Hepatocyte (in vitro differentiated cells): ENCODE results near the gene TMEM17. TPM values are rescaled to one million over a fixed set of nuclear protein-coding genes. Genes with fewer than 3 reads are reported as not detected.

Source experiments
- DNase-seq: peaks from one replicate; pipeline ENCODE4 v3.0.0-alpha.2; 2016; ENCODE audit warnings: low spot score
- H2AFZ ChIP-seq: fragments of 200-600 bp; sonication (generic); 2 replicates; pipeline ENCODE4 v1.6.0; 2016; ENCODE audit warnings: antibody characterized with exemption, mild to moderate bottlenecking
- H3K27ac ChIP-seq: fragments of 200-600 bp; sonication (generic); 2 replicates; pipeline ENCODE4 v1.5.1; 2016; ENCODE audit warnings: mild to moderate bottlenecking
- H3K27me3 ChIP-seq: fragments of 200-600 bp; sonication (generic); 2 replicates; pipeline ENCODE4 v1.6.1; 2016
- H3K36me3 ChIP-seq: fragments of 200-600 bp; sonication (generic); replicated peaks from 2 replicates; pipeline ENCODE4 v1.5.1; 2016; ENCODE audit warnings: low read depth; ENCODE audit not compliant: insufficient read depth
- H3K4me1 ChIP-seq: fragments of 200-600 bp; sonication (generic); 2 replicates; pipeline ENCODE4 v1.5.1; 2016; ENCODE audit warnings: mild to moderate bottlenecking, moderate library complexity; ENCODE audit not compliant: insufficient read depth
- H3K4me2 ChIP-seq: fragments of 200-600 bp; sonication (generic); 2 replicates; pipeline ENCODE4 v1.6.0; 2016
- H3K4me3 ChIP-seq: fragments of 200-600 bp; sonication (generic); 2 replicates; pipeline ENCODE4 v1.5.1; 2016; ENCODE audit warnings: mild to moderate bottlenecking
- H3K79me2 ChIP-seq: fragments of 200-600 bp; sonication (generic); 2 replicates; pipeline ENCODE4 v1.6.0; 2017; ENCODE audit warnings: mild to moderate bottlenecking
- H3K9me2 ChIP-seq: fragments of 200-600 bp; sonication (generic); replicated peaks from 2 replicates; pipeline ENCODE4 v1.6.0; 2017; ENCODE audit warnings: mild to moderate bottlenecking; ENCODE audit not compliant: insufficient read depth
- H3K9me3 ChIP-seq: fragments of 200-600 bp; sonication (generic); 2 replicates; pipeline ENCODE4 v1.5.1; 2016; ENCODE audit warnings: low read depth, mild to moderate bottlenecking
- H4K20me1 ChIP-seq: fragments of 200-600 bp; sonication (generic); 2 replicates; pipeline ENCODE4 v1.6.0; 2016; ENCODE audit warnings: mild to moderate bottlenecking; ENCODE audit not compliant: insufficient read depth, poor library complexity, severe bottlenecking
- CTCF ChIP-seq: fragments of 200-600 bp; sonication (generic); IDR thresholded peaks from 2 replicates; pipeline ENCODE4 v1.5.1; 2016; ENCODE audit warnings: antibody characterized with exemption, mild to moderate bottlenecking; ENCODE audit not compliant: poor library complexity
- EZH2 ChIP-seq: fragments of 200-600 bp; sonication (generic); IDR thresholded peaks from 2 replicates; pipeline ENCODE4 v1.6.1; 2016; ENCODE audit warnings: antibody characterized with exemption, mild to moderate bottlenecking, borderline replicate concordance
- EZH2phosphoT487 ChIP-seq: fragments of 200-600 bp; sonication (generic); IDR thresholded peaks from one replicate; pipeline ENCODE4 v1.6.1; 2018; ENCODE audit warnings: antibody characterized with exemption, mild to moderate bottlenecking, low read depth, moderate library complexity; ENCODE audit not compliant: unreplicated experiment, severe bottlenecking
- WGBS: methylation state at CpG from one replicate; pipeline ENCODE4 v1.1.6; 2016; ENCODE audit warnings: low lambda C conversion rate; ENCODE audit errors: missing lambda C conversion rate; 5-methylcytosine and 5-hydroxymethylcytosine counted together
- polyA plus RNA-seq: library from polyadenylated mRNA; unstranded; fragments of >200 nt; fragmentation: Nextera tagmentation; extraction: Ambion mirVana; gene quantifications from 2 replicates; pipeline ENCODE4 v1.2.1, GENCODE V29; 2016
- small RNA-seq: library from RNA; depleted of rRNA; stranded (forward); fragments of <200 nt; gene quantifications from one replicate; pipeline ENCODE3, GENCODE V24; 2014
- total RNA-seq: library from RNA; depleted of rRNA; stranded (reverse); fragments of >200 nt; gene quantifications from 2 replicates; pipeline ENCODE4 v1.2.3, GENCODE V29; 2014

The TMEM17 gene
- total and polyA plus RNA-seq, 2 experiments from 2014 or later, result 3.6 TPM

GRCh38 chr2:62453955-62454354, 52.0 kb downstream of the TMEM17 start:
- peaks cover 14% of the 10 kb centered on the region for H3K4me1 ChIP-seq
- no peak for DNase-seq
- H2AFZ ChIP-seq, result no peak overlapping the region
- no peak overlapping the region for H3K27ac ChIP-seq
- no peaks in the 10 kb centered on the region for H3K27me3 ChIP-seq
- no peaks in the 10 kb centered on the region for H3K36me3 ChIP-seq
- no peaks in the 10 kb centered on the region for H3K9me3 ChIP-seq
- no peaks in the 10 kb centered on the region for H4K20me1 ChIP-seq
- H3K9me2 ChIP-seq, result no peaks in the 10 kb centered on the region
- H3K4me3 ChIP-seq, result no peak overlapping the region
- H3K4me2 ChIP-seq, result no peak overlapping the region
- no peak for TF ChIP-seq EZH2phosphoT487
- H3K79me2 ChIP-seq, result no peaks in the 10 kb centered on the region
- WGBS, result 76% methylated on average over 3 of the region's 3 CpGs

- H3K9me3 ChIP-seq, result no peaks in the 10 kb centered on the region
- no peak overlapping the region for H3K27ac ChIP-seq
- H4K20me1 ChIP-seq, result no peaks in the 10 kb centered on the region
- H3K9me2 ChIP-seq, result no peaks in the 10 kb centered on the region
- WGBS, result 92% methylated on average over 7 of the region's 7 CpGs
- no peak overlapping the region for H2AFZ ChIP-seq
- no peak overlapping the region for H3K4me2 ChIP-seq
- DNase-seq, result no peak
- no peaks in the 10 kb centered on the region for H3K27me3 ChIP-seq
- H3K4me3 ChIP-seq, result no peak overlapping the region
- no peaks in the 10 kb centered on the region for H3K79me2 ChIP-seq
- peaks cover 9% of the 10 kb centered on the region for H3K4me1 ChIP-seq
- H3K36me3 ChIP-seq, result no peaks in the 10 kb centered on the region
- TF ChIP-seq EZH2 (no peak), CTCF (no peak), EZH2phosphoT487 (no peak)
These were observed 53.1 kb downstream of the TMEM17 start for GRCh38 chr2:62452701-62453454.

GRCh38 chr2:62450716-62451191, 55.2 kb downstream of the TMEM17 start:
- DNase-seq, result no peak
- Histone ChIP-seq H3K79me2 (no peaks in the 10 kb centered on the region), H3K4me3 (no peak overlapping the region), H3K27ac (no peak overlapping the region), H4K20me1 (no peaks in the 10 kb centered on the region), H3K27me3 (no peaks in the 10 kb centered on the region), H3K4me1 (no peaks in the 10 kb centered on the region), H3K4me2 (no peak overlapping the region), H3K36me3 (no peaks in the 10 kb centered on the region), H2AFZ (no peak overlapping the region), H3K9me2 (no peaks in the 10 kb centered on the region), H3K9me3 (no peaks in the 10 kb centered on the region)
- WGBS, result 84% methylated on average over 9 of the region's 9 CpGs
- no peak for TF ChIP-seq EZH2
- no peak for TF ChIP-seq CTCF

Small RNA genes within 50 kb of the gene (small RNA-seq; reads per million reads assigned to genes)
- gene AC107083.1 (not detected), gene RN7SL18P (not detected)

Other genes with a start within 250 kb of the TMEM17 start
- gene EHBP1, start 199.5 kb upstream of the TMEM17 start, total RNA-seq, result 34.6 and 44.0 TPM in 2 replicates
- 11.4 TPM in 2 replicates for gene EHBP1, start 199.5 kb upstream of the TMEM17 start, polyA plus RNA-seq